Hindlimb muscle (tissue), 1 donor: ENCODE measurements around the gene ZNF212. TPM values are rescaled to one million over a fixed set of nuclear protein-coding genes. Genes with fewer than 3 reads are reported as not detected.

Source experiments
- DNase-seq: peaks from one replicate; pipeline ENCODE4 v3.0.0-alpha.2; 2013
- polyA plus RNA-seq: library from polyadenylated mRNA; unstranded; fragments of 120-200 nt; gene quantifications from one replicate; pipeline ENCODE4 v1.2.1, GENCODE V29; 2013; ENCODE audit not compliant: insufficient read length

ZNF212 gene
- polyA plus RNA-seq, 1 donor = 9.9 TPM

- DNase-seq = no peak
These were observed 49.8 kb downstream of the ZNF212 start for GRCh38 chr7:149289262-149289661.

GRCh38 chr7:149289856-149290255 is 50.4 kb downstream of the ZNF212 start:
- no peak for DNase-seq

- no peak for DNase-seq
These were observed 51.8 kb downstream of the ZNF212 start for GRCh38 chr7:149291036-149291780.

GRCh38 chr7:149291781-149292461 is 52.5 kb downstream of the ZNF212 start:
- no peak for DNase-seq

- DNase-seq = no peak
These were observed 53.0 kb downstream of the ZNF212 start for GRCh38 chr7:149292462-149292823.

GRCh38 chr7:149293338-149293737 is 53.9 kb downstream of the ZNF212 start:
- DNase-seq = no peak

- DNase-seq = no peak
These were observed 54.6 kb downstream of the ZNF212 start for GRCh38 chr7:149293946-149294633.

- DNase-seq = no peak
These were observed 55.4 kb downstream of the ZNF212 start for GRCh38 chr7:149294634-149295480.

- DNase-seq = no peak
These were observed 56.0 kb downstream of the ZNF212 start for GRCh38 chr7:149295481-149295850.

- DNase-seq = no peak
These were observed 56.9 kb downstream of the ZNF212 start for GRCh38 chr7:149296368-149296767.

GRCh38 chr7:149297034-149297755 is 57.7 kb downstream of the ZNF212 start:
- DNase-seq = no peak

GRCh38 chr7:149300620-149301285 is 61.3 kb downstream of the ZNF212 start:
- no peak for DNase-seq

- no peak for DNase-seq
These were observed 62.8 kb downstream of the ZNF212 start for GRCh38 chr7:149302222-149302621.

GRCh38 chr7:149302865-149303264 is 63.4 kb downstream of the ZNF212 start:
- no peak for DNase-seq

GRCh38 chr7:149304006-149304405 is 64.6 kb downstream of the ZNF212 start:
- DNase-seq = no peak

Other genes starting within 250 kb of the ZNF212 start
- 55.7 TPM for gene PDIA4, start 211.1 kb upstream of the ZNF212 start, polyA plus RNA-seq
- 4.4 TPM for gene ZNF786, start 148.9 kb upstream of the ZNF212 start, polyA plus RNA-seq
- 4.5 TPM for gene ZNF425, start 113.3 kb upstream of the ZNF212 start, polyA plus RNA-seq
- 7.3 TPM for gene ZNF398, start 92.2 kb upstream of the ZNF212 start, polyA plus RNA-seq
- gene ZNF282, start 44.1 kb upstream of the ZNF212 start, polyA plus RNA-seq = 21.7 TPM
- 14.1 TPM for gene ZNF783, start 22.5 kb downstream of the ZNF212 start, polyA plus RNA-seq
- 11.2 TPM for gene ZNF777, start 221.4 kb downstream of the ZNF212 start, polyA plus RNA-seq